ENCODE measurements around the gene PSMD8. TPM values are rescaled to one million over a fixed set of nuclear protein-coding genes. Genes with fewer than 3 reads are reported as not detected.

PSMD8 gene
- total RNA-seq (2013), result 144 TPM
- polyA plus RNA-seq (100 to 1,000 TPM; 148 to 207 (median 179) TPM), polyA minus RNA-seq (136 and 217 TPM in 2 replicates), total RNA-seq (51.1 to 98.6 (median 67.7) reads per million in 11 experiments)

DNA sequence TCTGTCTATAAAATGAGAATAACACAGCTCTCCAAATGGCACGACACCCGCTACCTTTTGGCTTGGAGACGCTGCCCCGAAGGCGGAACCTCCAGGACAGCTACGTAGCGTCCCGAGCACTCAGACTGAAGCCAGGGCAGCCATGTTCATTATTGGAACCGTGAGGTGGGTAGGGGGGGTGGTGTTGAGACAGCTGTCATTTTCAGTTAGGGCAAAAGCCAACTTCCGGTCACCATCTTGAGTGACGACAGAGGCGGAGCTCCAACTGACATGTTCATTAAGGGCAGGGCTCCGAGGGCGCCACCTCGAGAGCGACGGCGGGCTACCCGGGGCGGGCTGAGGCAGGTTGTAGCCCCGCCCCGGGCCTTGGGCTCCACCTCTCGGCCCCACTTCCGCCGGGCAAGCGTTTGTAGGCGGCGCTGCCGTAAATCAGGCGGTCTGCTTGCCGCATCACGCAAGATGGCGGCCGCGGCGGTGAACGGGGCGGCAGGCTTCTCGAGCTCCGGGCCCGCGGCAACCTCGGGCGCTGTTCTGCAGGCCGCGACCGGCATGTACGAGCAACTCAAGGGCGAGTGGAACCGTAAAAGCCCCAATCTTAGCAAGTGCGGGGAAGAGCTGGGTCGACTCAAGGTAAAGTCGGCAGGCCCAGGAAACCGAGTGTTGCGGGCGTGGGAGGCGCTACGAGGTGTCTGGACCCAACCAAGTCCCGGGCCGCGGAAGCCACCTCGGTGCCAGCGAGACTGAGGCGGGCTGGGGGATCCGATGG, at the start of gene PSMD8:
PSMD8 (plus strand) TSS at position 240 of the 766 bp plus-strand sequence; CDS start at position 271, 31 bp downstream.
- Histone ChIP-seq H3K27me3 (ENCODE audit: control insufficient read depth in 2 of 2, insufficient read depth in 2 of 2, low read length in 2 of 2) (no peaks in the 10 kb centered on the region), H3K9ac (ENCODE audit: insufficient read depth, low read length, poor library complexity, severe bottlenecking) (peak within 1 kb of the TSS; percentile 95), H3K4me1 (ENCODE audit: control insufficient read depth in 1 of 2, insufficient read depth in 2 of 2, low read length in 2 of 2) (peaks cover 18 to 23% of the 10 kb centered on the region in 2 donors), H3K4me2 (replicated peaks; ENCODE audit: extremely low read depth, low read length, poor library complexity, severe bottlenecking) (peak within 1 kb of the TSS; percentile 95), H3K36me3 (replicated peaks in 1 of 2; ENCODE audit: control insufficient read depth in 1 of 2, insufficient read depth in 2 of 2, low read length in 2 of 2) (peaks cover 10 to 33% of the 10 kb centered on the region in 2 donors), H3K9me3 (replicated peaks in 1 of 2; ENCODE audit: control insufficient read depth in 1 of 2, insufficient read depth in 1 of 2, low read length in 2 of 2) (no peaks in the 10 kb centered on the region), H2AFZ (ENCODE audit: insufficient read depth, low read depth, low read length, poor library complexity, severe bottlenecking) (peak within 1 kb of the TSS; percentile 89), H3K4me3 (replicated peaks in 1 of 3; ENCODE audit: low read depth in 2 of 3, low read length in 3 of 3) (peak within 1 kb of the TSS; percentile 62 to 95 (median 75)), H3K27ac (ENCODE audit: low read depth in 1 of 2, low read length in 2 of 2) (peak within 1 kb of the TSS; percentile 68 to 92), H3K79me2 (ENCODE audit: insufficient read depth, low read length) (peaks cover 29% of the 10 kb centered on the region), H4K20me1 (ENCODE audit: insufficient read depth, low read length) (peaks cover 32% of the 10 kb centered on the region)
- H3K4me3 Mint-ChIP-seq, result peak within 1 kb of the TSS; percentile 99 to 100
- H3K27ac Mint-ChIP-seq, result peak within 1 kb of the TSS; percentile 97 to 99 (median 98)
- peaks cover 24% of the 10 kb centered on the region for H3K4me1 Mint-ChIP-seq
- H3K27me3 Mint-ChIP-seq (ENCODE audit: low read depth in 3 of 3), result peaks cover 5 to 13% (median 8%) of the 10 kb centered on the region in 3 donors
- TF ChIP-seq, protein P1, sequence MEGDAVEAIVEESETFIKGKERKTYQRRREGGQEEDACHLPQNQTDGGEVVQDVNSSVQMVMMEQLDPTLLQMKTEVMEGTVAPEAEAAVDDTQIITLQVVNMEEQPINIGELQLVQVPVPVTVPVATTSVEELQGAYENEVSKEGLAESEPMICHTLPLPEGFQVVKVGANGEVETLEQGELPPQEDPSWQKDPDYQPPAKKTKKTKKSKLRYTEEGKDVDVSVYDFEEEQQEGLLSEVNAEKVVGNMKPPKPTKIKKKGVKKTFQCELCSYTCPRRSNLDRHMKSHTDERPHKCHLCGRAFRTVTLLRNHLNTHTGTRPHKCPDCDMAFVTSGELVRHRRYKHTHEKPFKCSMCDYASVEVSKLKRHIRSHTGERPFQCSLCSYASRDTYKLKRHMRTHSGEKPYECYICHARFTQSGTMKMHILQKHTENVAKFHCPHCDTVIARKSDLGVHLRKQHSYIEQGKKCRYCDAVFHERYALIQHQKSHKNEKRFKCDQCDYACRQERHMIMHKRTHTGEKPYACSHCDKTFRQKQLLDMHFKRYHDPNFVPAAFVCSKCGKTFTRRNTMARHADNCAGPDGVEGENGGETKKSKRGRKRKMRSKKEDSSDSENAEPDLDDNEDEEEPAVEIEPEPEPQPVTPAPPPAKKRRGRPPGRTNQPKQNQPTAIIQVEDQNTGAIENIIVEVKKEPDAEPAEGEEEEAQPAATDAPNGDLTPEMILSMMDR (IDR thresholded peaks at IDR 0.05), result no peak
- peak; percentile 100 for DNase-seq
- H3K9me3 Mint-ChIP-seq, result peaks cover 0 to 2% (median 0%) of the 10 kb centered on the region in 7 donors
- peaks cover 13 to 35% of the 10 kb centered on the region in 2 donors for H3K36me3 Mint-ChIP-seq
- intact Hi-C loops (cut with micrococcal nuclease), result loop anchor here (1.0 to 5.0 kb wide), 4 partner anchors 38 to 142 kb away; partner anchors contain the start of genes KCNK6 (in 1 of the 2) and YIF1B (in 1 of the 2)
- under 1% methylated on average over 63 of the region's 65 CpGs for WGBS (ENCODE audit: insufficient coverage)

DNA sequence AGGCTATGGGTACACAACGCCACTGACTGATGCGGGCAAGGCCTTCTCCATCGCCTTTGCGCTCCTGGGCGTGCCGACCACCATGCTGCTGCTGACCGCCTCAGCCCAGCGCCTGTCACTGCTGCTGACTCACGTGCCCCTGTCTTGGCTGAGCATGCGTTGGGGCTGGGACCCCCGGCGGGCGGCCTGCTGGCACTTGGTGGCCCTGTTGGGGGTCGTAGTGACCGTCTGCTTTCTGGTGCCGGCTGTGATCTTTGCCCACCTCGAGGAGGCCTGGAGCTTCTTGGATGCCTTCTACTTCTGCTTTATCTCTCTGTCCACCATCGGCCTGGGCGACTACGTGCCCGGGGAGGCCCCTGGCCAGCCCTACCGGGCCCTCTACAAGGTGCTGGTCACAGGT, 47.8 kb upstream of the PSMD8 start:
- H3K79me2 ChIP-seq (ENCODE audit: insufficient read depth, low read length), result peaks cover 14% of the 10 kb centered on the region
- intact Hi-C loops (cut with micrococcal nuclease), result no loop called here
- TF ChIP-seq, protein P1 (IDR thresholded peaks at IDR 0.05), result no peak
- WGBS (ENCODE audit: insufficient coverage), result over 99% methylated on average over 18 of the region's 22 CpGs
- H3K4me2 ChIP-seq (replicated peaks; ENCODE audit: extremely low read depth, low read length, poor library complexity, severe bottlenecking), result no peak overlapping the region
- Mint-ChIP-seq H3K36me3 (peaks cover 60 to 76% of the 10 kb centered on the region in 2 donors), H3K4me1 (peaks cover 22% of the 10 kb centered on the region), H3K27me3 (ENCODE audit: low read depth in 3 of 3) (peaks cover 0 to 2% (median 0%) of the 10 kb centered on the region in 3 donors), H3K9me3 (peaks cover 0 to 2% (median 0%) of the 10 kb centered on the region in 7 donors), H3K27ac (no peak overlapping the region), H3K4me3 (no peak overlapping the region)
- H3K27ac ChIP-seq (ENCODE audit: low read depth in 1 of 2, low read length in 2 of 2), result no peak overlapping the region
- H4K20me1 ChIP-seq (ENCODE audit: insufficient read depth, low read length), result peaks cover 47% of the 10 kb centered on the region
- no peak overlapping the region for H2AFZ ChIP-seq (ENCODE audit: insufficient read depth, low read depth, low read length, poor library complexity, severe bottlenecking)
- H3K27me3 ChIP-seq (ENCODE audit: control insufficient read depth in 2 of 2, insufficient read depth in 2 of 2, low read length in 2 of 2), result no peaks in the 10 kb centered on the region
- H3K9me3 ChIP-seq (replicated peaks in 1 of 2; ENCODE audit: control insufficient read depth in 1 of 2, insufficient read depth in 1 of 2, low read length in 2 of 2), result no peaks in the 10 kb centered on the region
- DNase-seq, result no peak
- H3K4me1 ChIP-seq (ENCODE audit: control insufficient read depth in 1 of 2, insufficient read depth in 2 of 2, low read length in 2 of 2), result peaks cover 15 to 21% of the 10 kb centered on the region in 2 donors
- peaks cover 42 to 68% of the 10 kb centered on the region in 2 donors for H3K36me3 ChIP-seq (replicated peaks in 1 of 2; ENCODE audit: control insufficient read depth in 1 of 2, insufficient read depth in 2 of 2, low read length in 2 of 2)
- no peak overlapping the region for H3K9ac ChIP-seq (ENCODE audit: insufficient read depth, low read length, poor library complexity, severe bottlenecking)
- no peak overlapping the region for H3K4me3 ChIP-seq (replicated peaks in 1 of 3; ENCODE audit: low read depth in 2 of 3, low read length in 3 of 3)

Measured in CD14-positive monocyte (primary cell).